RWPE2 (cell line): ENCODE results near the gene GNAT2.

Experiments
- ATAC-seq: fragments of 200-7000 bp; cut with Tn5 transposase; 3 replicates; pipeline ENCODE4 v1.9.1; 2021; ENCODE audit warnings: low read depth
- DNase-seq: peaks from one replicate; pipeline ENCODE4 v3.0.0-alpha.2; 2020; ENCODE audit warnings: low spot score
- H3K27ac ChIP-seq: fragments of 450-650 bp; 2 replicates; pipeline ENCODE4 v1.5.1; 2017; ENCODE audit warnings: mild to moderate bottlenecking; ENCODE audit not compliant: poor library complexity, severe bottlenecking
- H3K27me3 ChIP-seq: fragments of 250-450 bp; sonication (Bioruptor Pico); 2 replicates; pipeline ENCODE4 v1.5.1; 2021; ENCODE audit warnings: mild to moderate bottlenecking, moderate library complexity; ENCODE audit not compliant: insufficient read depth, poor library complexity, severe bottlenecking
- H3K36me3 ChIP-seq: fragments of 250-450 bp; sonication (Bioruptor Pico); 2 replicates; pipeline ENCODE4 v1.5.1; 2020; ENCODE audit warnings: low read depth, mild to moderate bottlenecking, moderate library complexity
- H3K4me1 ChIP-seq: fragments of 250-450 bp; sonication (Bioruptor Pico); 2 replicates; pipeline ENCODE4 v1.5.1; 2021; ENCODE audit warnings: mild to moderate bottlenecking, moderate library complexity; ENCODE audit not compliant: insufficient read depth, poor library complexity, severe bottlenecking
- H3K4me3 ChIP-seq: fragments of 250-450 bp; sonication (Bioruptor Pico); 2 replicates; pipeline ENCODE4 v1.5.1; 2021; ENCODE audit warnings: mild to moderate bottlenecking, moderate library complexity; ENCODE audit not compliant: severe bottlenecking
- H3K9me3 ChIP-seq: fragments of 250-450 bp; sonication (Bioruptor Pico); 2 replicates; pipeline ENCODE4 v1.5.1; 2021; ENCODE audit warnings: mild to moderate bottlenecking, moderate library complexity; ENCODE audit not compliant: severe bottlenecking
- CTCF ChIP-seq: fragments of 450-650 bp; IDR thresholded peaks from one replicate; pipeline ENCODE4 v1.5.1; 2017; ENCODE audit warnings: mild to moderate bottlenecking, moderate library complexity; ENCODE audit not compliant: poor library complexity, severe bottlenecking

The GNAT2 gene

GRCh38 chr1:109598655-109599054 lies 20.8 kb downstream of the GNAT2 start:
- Histone ChIP-seq H3K9me3 (no peaks in the 10 kb centered on the region), H3K4me1 (peaks cover 19% of the 10 kb centered on the region), H3K27ac (no peak overlapping the region), H3K4me3 (no peak overlapping the region), H3K27me3 (no peaks in the 10 kb centered on the region), H3K36me3 (peaks cover 60% of the 10 kb centered on the region)
- TF ChIP-seq CTCF: no peak
- DNase-seq (no peak), ATAC-seq (no peak)

GRCh38 chr1:109598156-109598555 lies 21.3 kb downstream of the GNAT2 start:
- TF ChIP-seq CTCF: no peak
- H3K27me3 ChIP-seq: no peaks in the 10 kb centered on the region
- no peaks in the 10 kb centered on the region for H3K9me3 ChIP-seq
- H3K27ac ChIP-seq: no peak overlapping the region
- peaks cover 19% of the 10 kb centered on the region for H3K4me1 ChIP-seq
- DNase-seq (no peak), ATAC-seq (no peak)
- H3K36me3 ChIP-seq: peaks cover 64% of the 10 kb centered on the region
- no peak overlapping the region for H3K4me3 ChIP-seq

- no peaks in the 10 kb centered on the region for H3K27me3 ChIP-seq
- peak overlapping the region; percentile 74 for H3K27ac ChIP-seq
- peaks cover 81% of the 10 kb centered on the region for H3K36me3 ChIP-seq
- no peak overlapping the region for H3K4me3 ChIP-seq
- TF ChIP-seq CTCF: no peak
- H3K4me1 ChIP-seq: peaks cover 19% of the 10 kb centered on the region
- H3K9me3 ChIP-seq: no peaks in the 10 kb centered on the region
- DNase-seq: no peak
- peak; percentile 90 for ATAC-seq
Observed at GRCh38 chr1:109595531-109595930, 23.9 kb downstream of the GNAT2 start.

- peaks cover 91% of the 10 kb centered on the region for H3K36me3 ChIP-seq
- no peak for TF ChIP-seq CTCF
Observed at GRCh38 chr1:109592916-109593315, 26.5 kb downstream of the GNAT2 start.

GRCh38 chr1:109589679-109590078 lies 29.7 kb downstream of the GNAT2 start:
- Histone ChIP-seq H3K9me3 (no peaks in the 10 kb centered on the region), H3K4me3 (no peak overlapping the region), H3K27me3 (no peaks in the 10 kb centered on the region), H3K4me1 (no peaks in the 10 kb centered on the region), H3K27ac (no peak overlapping the region), H3K36me3 (peaks cover 92% of the 10 kb centered on the region)
- ATAC-seq (no peak), DNase-seq (no peak)
- no peak for TF ChIP-seq CTCF

More at GRCh38 chr1:109592916-109593315, 26.5 kb downstream of the GNAT2 start:
- Histone ChIP-seq H3K27ac (no peak overlapping the region), H3K4me1 (peaks cover 19% of the 10 kb centered on the region), H3K9me3 (no peaks in the 10 kb centered on the region), H3K4me3 (no peak overlapping the region), H3K27me3 (no peaks in the 10 kb centered on the region)
- DNase-seq (no peak), ATAC-seq (no peak)
